ENCODE data around the gene IL6ST. TPM values are rescaled to one million over a fixed set of nuclear protein-coding genes. Genes with fewer than 3 reads are reported as not detected.

The IL6ST gene
- total and polyA plus RNA-seq, 10 of the 15 experiments (the other 5 are each of a cell fraction or from before 2014, with no cell fraction given): 1.5 to 139 (median 13.0) TPM

GRCh38 chr5:55993731-55994494 is 850 bp downstream of the IL6ST start:
- no TSS peak for BruUV-seq (replicated peaks)
- peak overlapping the region; percentile 93 for H3K27ac ChIP-seq (ENCODE audit: control insufficient read depth, insufficient read depth)

More at GRCh38 chr5:55993731-55994494, 850 bp downstream of the IL6ST start:
- no peaks in the 10 kb centered on the region; the same call in none of the 2 replicates for H3K4me1 ChIP-seq (ENCODE audit: control insufficient read depth, insufficient read depth, low read length)
- no peak for ATAC-seq
- peaks cover 60% of the 10 kb centered on the region for H3K79me2 ChIP-seq (ENCODE audit: control insufficient read depth, insufficient read depth, low read length)
- H3K4me3 ChIP-seq: peak overlapping the region; percentile 93
- H2AFZ ChIP-seq (ENCODE audit: control insufficient read depth, low read depth, low read length): peak overlapping the region; percentile 45
- SMC1A ChIA-PET (ENCODE audit: uncharacterized antibody, unreplicated experiment): interaction anchor here (1.9 to 7.6 kb wide), 10 partner anchors 12 to 207 kb away, joined by 3 to 89 read pairs (median 14); no protein-coding TSS in a partner anchor
- DNase-seq (ENCODE audit: low read depth, low spot score): no peak
- TF ChIP-seq MXI1 (IDR thresholded peaks at IDR 0.05; ENCODE audit: low read depth, low read length) (peak; percentile 59; the same call in 1 of the 2 replicates), ATF7 (IDR thresholded peaks at IDR 0.05; ENCODE audit: low read depth) (peak; percentile 87), NBN (IDR thresholded peaks at IDR 0.05) (0 out of 2 replicates have a peak, but pooled peaks have one; percentile 81), ZNF384 (IDR thresholded peaks at IDR 0.05; ENCODE audit: borderline replicate concordance, low read depth, low read length) (peak; percentile 97), SMAD1 (IDR thresholded peaks at IDR 0.05; ENCODE audit: low read depth, partially characterized antibody) (peak; percentile 82), EED (IDR thresholded peaks at IDR 0.05; ENCODE audit: low read depth) (no peak), MEF2A (IDR thresholded peaks at IDR 0.05; ENCODE audit: insufficient read depth, low read depth, low read length) (0 out of 2 replicates have a peak, but pooled peaks have one; percentile 19), SKIL (IDR thresholded peaks at IDR 0.05; ENCODE audit: low read depth, poor library complexity, severe bottlenecking) (peak; percentile 30), IKZF2 (IDR thresholded peaks at IDR 0.05) (peak; percentile 84 to 86; a peak in 2 of 4 replicates), ATF2 (IDR thresholded peaks at IDR 0.05; ENCODE audit: low read length) (peak; percentile 81), TAF1 (IDR thresholded peaks at IDR 0.05; ENCODE audit: borderline replicate concordance, low read depth, low read length) (0 out of 2 replicates have a peak, but pooled peaks have one; percentile 13), KAT2A (conservative IDR thresholded peaks at IDR 0.05; ENCODE audit: control insufficient read depth, low read depth, low read length) (no peak), WRNIP1 (IDR thresholded peaks at IDR 0.05; ENCODE audit: borderline replicate concordance, low read depth, low read length) (no peak), RELB (IDR thresholded peaks at IDR 0.05; ENCODE audit: low read depth) (peak; percentile 72; the same call in 1 of the 2 replicates)
- no peaks in the 10 kb centered on the region for H3K9me3 ChIP-seq (replicated peaks; ENCODE audit: control insufficient read depth, insufficient read depth, low read length)
- peak overlapping the region; percentile 72 for H3K9ac ChIP-seq (ENCODE audit: control insufficient read depth, insufficient read depth, low read length)
- H4K20me1 ChIP-seq (ENCODE audit: control insufficient read depth, insufficient read depth): no peaks in the 10 kb centered on the region
- H3K36me3 ChIP-seq (ENCODE audit: control insufficient read depth in 2 of 2, insufficient read depth in 2 of 2, low read length in 1 of 2): no peaks in the 10 kb centered on the region
- CTCF ChIA-PET: interaction anchor here (0.6 to 3.8 kb wide), 6 partner anchors 58 to 847 kb away, joined by 3 to 12 read pairs (median 4); no protein-coding TSS in a partner anchor
- FAIRE-seq: no peak
- no peaks in the 10 kb centered on the region for H3K27me3 ChIP-seq (replicated peaks in 1 of 2; ENCODE audit: control insufficient read depth in 2 of 2, insufficient read depth in 2 of 2, low read length in 1 of 2)
- H3K4me2 ChIP-seq (ENCODE audit: control insufficient read depth, insufficient read depth): peak overlapping the region; percentile 30
- in situ Hi-C loops (cut with MboI): loop anchor here (5.0 to 10.0 kb wide), 3 partner anchors 63 to 1181 kb away; partner anchors contain the start of gene GPBP1
- intact Hi-C loops (cut with micrococcal nuclease; ENCODE audit: unreplicated experiment): loop anchor here (2.0 kb wide), 1 partner anchor 155 kb away; no protein-coding TSS in a partner anchor
- 3% methylated on average over 12 of the region's 14 CpGs for WGBS (ENCODE audit: insufficient coverage, insufficient replicate concordance, low lambda C conversion rate, missing lambda C conversion rate)
- RAD21 ChIA-PET (ENCODE audit: unreplicated experiment): interaction anchor here (0.8 to 11.5 kb wide), 11 partner anchors 10 to 693 kb away, joined by 3 to 77 read pairs (median 8); no protein-coding TSS in a partner anchor
- POLR2A ChIA-PET: interaction anchor here (0.7 to 3.5 kb wide), 6 partner anchors 9 to 101 kb away, joined by 3 to 26 read pairs (median 8); no protein-coding TSS in a partner anchor
